Panc1 (cell line): ENCODE results near the gene KIAA0408. TPM values are rescaled to one million over a fixed set of nuclear protein-coding genes. Genes with fewer than 3 reads are reported as not detected.
A peak's percentile ranks its signal among the peaks of the same experiment; 100 is the strongest.
"Not testable (repeated sequence)": the region's sequence is repeated elsewhere in the genome, so short reads cannot be mapped to it uniquely, and the experiment has no call there.

Source experiments
- ATAC-seq: fragments of 200-7000 bp; cut with Tn5 transposase; 2 replicates; pipeline ENCODE4 v1.9.1; 2020; ENCODE audit warnings: mild to moderate bottlenecking, moderate library complexity
- BruUV-seq: library from RNA; stranded (reverse); fragments of 400-500 nt; replicated peaks from 2 replicates; lab custom pipeline; 2021; lab: Mats Ljungman, UMichigan
- CTCF ChIA-PET: fragments of 300-600 bp; sonication (Branson Sonifier 250); formaldehyde crosslinking; loops from one replicate; lab custom pipeline; 2022; ENCODE audit warnings: antibody characterized with exemption; lab: Charles Lee
- POLR2A ChIA-PET: fragments of 300-600 bp; sonication (Branson Sonifier 250); formaldehyde crosslinking; loops from one replicate; lab custom pipeline; 2022; ENCODE audit warnings: antibody characterized with exemption; lab: Charles Lee
- DNase-seq: peaks from one replicate; pipeline ENCODE4 v3.0.0-alpha.2; 2010; ENCODE audit warnings: low read depth, low spot score
- H3K27ac ChIP-seq: 2 replicates; pipeline ENCODE4 v1.5.1; 2011; ENCODE audit warnings: mild to moderate bottlenecking, low read length, inconsistent platforms
- H3K27me3 ChIP-seq: fragments of 200-500 bp; sonication (Bioruptor generic); 2 replicates; pipeline ENCODE4 v1.6.0; 2014; ENCODE audit warnings: low read length, inconsistent platforms; ENCODE audit not compliant: control insufficient read depth, insufficient read depth
- H3K36me3 ChIP-seq: fragments of 200-500 bp; sonication (Bioruptor generic); 2 replicates; pipeline ENCODE4 v1.5.1; 2014; ENCODE audit warnings: inconsistent platforms, mild to moderate bottlenecking, low read length, moderate library complexity; ENCODE audit not compliant: control insufficient read depth, insufficient read depth
- H3K4me1 ChIP-seq: 2 replicates; pipeline ENCODE4 v1.5.1; 2011; ENCODE audit warnings: inconsistent platforms, mild to moderate bottlenecking, low read length, moderate library complexity; ENCODE audit not compliant: control insufficient read depth, insufficient read depth
- H3K4me3 ChIP-seq, 2 experiments: 2 replicates each; pipeline ENCODE4 v1.5.1; 2011 to 2012; ENCODE audit warnings: low read depth in 2 of 2, low read length in 2 of 2, mild to moderate bottlenecking in 2 of 2, inconsistent platforms in 1 of 2, moderate library complexity in 1 of 2
- H3K9me3 ChIP-seq: fragments of 200-500 bp; sonication (Bioruptor generic); 2 replicates; pipeline ENCODE4 v1.5.1; 2014; ENCODE audit warnings: low read depth, mild to moderate bottlenecking, inconsistent platforms, low read length, moderate library complexity; ENCODE audit not compliant: control insufficient read depth, insufficient read depth
- CTCF ChIP-seq: fragments of 450-650 bp; IDR thresholded peaks from 2 replicates; pipeline ENCODE4 v1.5.1; 2017; ENCODE audit warnings: mild to moderate bottlenecking
- POLR2AphosphoS5 ChIP-seq: IDR thresholded peaks from 2 replicates; pipeline ENCODE4 v1.6.1; 2012; ENCODE audit warnings: mild to moderate bottlenecking, low read depth, low read length, moderate library complexity
- REST ChIP-seq, 2 experiments: IDR thresholded peaks; 2 replicates each; pipeline ENCODE4 v1.6.1; 2011 to 2012; ENCODE audit warnings: low read depth in 2 of 2, control low read depth in 1 of 2, low read length in 1 of 2, mild to moderate bottlenecking in 1 of 2, moderate library complexity in 1 of 2; ENCODE audit not compliant: insufficient read depth in 1 of 2
- SIN3A ChIP-seq: IDR thresholded peaks from 2 replicates; pipeline ENCODE4 v1.6.1; 2012; ENCODE audit warnings: low read depth, mild to moderate bottlenecking, low read length, moderate library complexity, borderline replicate concordance; ENCODE audit not compliant: insufficient read depth
- TCF7L2 ChIP-seq: IDR thresholded peaks from 2 replicates; pipeline ENCODE4 v1.6.1; 2011; ENCODE audit warnings: mild to moderate bottlenecking, low read depth, low read length, inconsistent platforms
- in situ Hi-C: cut with HindIII; loops from 2 replicates; pipeline ENCODE4 v1.10.0; 2016; ENCODE audit warnings: low sequenced_read_pairs, low pct_unique_long_range_greater_than_20kb
- intact Hi-C: fragments of 100-400 bp; cut with micrococcal nuclease; formaldehyde crosslinking; loops from one replicate; pipeline ENCODE4 v1.10.0; 2022; ENCODE audit not compliant: unreplicated experiment
- total RNA-seq: library from RNA; stranded (reverse); gene quantifications from one replicate; pipeline ENCODE4 v1.2.1, GENCODE V29; 2021; ENCODE audit not compliant: unreplicated experiment

The KIAA0408 gene
- total RNA-seq, 1 experiment from 2014 or later: 0.90 TPM

- intact Hi-C loops (no loop called here), in situ Hi-C loops (no loop called here)
- no peaks in the 10 kb centered on the region for H3K36me3 ChIP-seq
- H3K4me3 ChIP-seq: no peak overlapping the region
- DNase-seq: no peak
- TF ChIP-seq TCF7L2 (no peak), POLR2AphosphoS5 (no peak), CTCF (no peak), REST (IDR thresholded peaks at IDR 0.05; ENCODE audit: insufficient read depth in 1 of 2, low read depth in 2 of 2, low read length in 1 of 2) (no peak), SIN3A (no peak)
- BruUV-seq: no TSS peak
- no peak overlapping the region for H3K27ac ChIP-seq
- H3K9me3 ChIP-seq: no peaks in the 10 kb centered on the region
- no peak for ATAC-seq
- POLR2A ChIA-PET: no interaction called here
- CTCF ChIA-PET: no interaction called here
- H3K27me3 ChIP-seq: no peaks in the 10 kb centered on the region
- H3K4me1 ChIP-seq: no peaks in the 10 kb centered on the region
Measured at GRCh38 chr6:127434651-127435050, 24.5 kb downstream of the KIAA0408 start.

- not testable (repeated sequence) for BruUV-seq
Measured at GRCh38 chr6:127428562-127428961, 30.6 kb downstream of the KIAA0408 start.

GRCh38 chr6:127423921-127424320 lies 35.3 kb downstream of the KIAA0408 start:
- Histone ChIP-seq H3K4me1 (peaks cover 13% of the 10 kb centered on the region), H3K27me3 (no peaks in the 10 kb centered on the region), H3K9me3 (no peaks in the 10 kb centered on the region), H3K27ac (peak overlapping the region; percentile 6; the same call in 1 of the 2 replicates), H3K4me3 (no peak overlapping the region), H3K36me3 (no peaks in the 10 kb centered on the region)
- BruUV-seq: no TSS peak
- ATAC-seq: no peak
- intact Hi-C loops (loop anchor here (5.0 kb wide), 1 partner anchor 82 kb away; the partner anchor contains the start of gene ECHDC1), in situ Hi-C loops (no loop called here)
- TF ChIP-seq TCF7L2 (no peak), POLR2AphosphoS5 (no peak), SIN3A (no peak), CTCF (no peak), REST (IDR thresholded peaks at IDR 0.05; ENCODE audit: insufficient read depth in 1 of 2, low read depth in 2 of 2, low read length in 1 of 2) (no peak)
- DNase-seq: no peak
- ChIA-PET CTCF (no interaction called here), POLR2A (no interaction called here)

More at GRCh38 chr6:127428562-127428961, 30.6 kb downstream of the KIAA0408 start:
- H3K9me3 ChIP-seq, H3K36me3 ChIP-seq, in situ Hi-C loops, intact Hi-C loops, CTCF ChIA-PET, POLR2A ChIA-PET, H3K4me1 ChIP-seq, H3K27me3 ChIP-seq, ATAC-seq, H3K27ac ChIP-seq, DNase-seq, H3K4me3 ChIP-seq: not testable (repeated sequence)

GRCh38 chr6:127421164-127421563 lies 38.0 kb downstream of the KIAA0408 start:
- H3K9me3 ChIP-seq, H3K4me3 ChIP-seq, BruUV-seq, H3K27me3 ChIP-seq, H3K36me3 ChIP-seq, in situ Hi-C loops, DNase-seq: not testable (repeated sequence)
- POLR2A ChIA-PET: interaction anchor here (0.7 kb wide), 1 partner anchor 31 kb away, joined by 3 read pairs; no protein-coding TSS in a partner anchor
- peak; percentile 55; the same call in 1 of the 2 replicates for ATAC-seq
- CTCF ChIA-PET: interaction anchor here (0.6 kb wide), 1 partner anchor 122 kb away, joined by 4 read pairs; no protein-coding TSS in a partner anchor
- H3K4me1 ChIP-seq: peaks cover 13% of the 10 kb centered on the region
- H3K27ac ChIP-seq: peak overlapping the region; percentile 89
- intact Hi-C loops: loop anchor here (2.0 to 5.0 kb wide), 2 partner anchors 79 to 116 kb away; partner anchors contain the start of gene ECHDC1
